PC-3 (cell line): ENCODE results near the gene LINGO3. TPM values are rescaled to one million over a fixed set of nuclear protein-coding genes. Genes with fewer than 3 reads are reported as not detected.

Experiments
- ATAC-seq: fragments of 200-7000 bp; cut with Tn5 transposase; 2 replicates; pipeline ENCODE4 v1.9.1; 2020; ENCODE audit warnings: mild to moderate bottlenecking, moderate library complexity
- BruUV-seq: library from RNA; stranded (reverse); fragments of 400-500 nt; replicated peaks from 2 replicates; lab custom pipeline; 2021; lab: Mats Ljungman, UMichigan
- CTCF ChIA-PET: fragments of 300-600 bp; sonication (Branson Sonifier 250); formaldehyde crosslinking; loops from one replicate; lab custom pipeline; 2022; ENCODE audit warnings: antibody characterized with exemption; lab: Charles Lee
- POLR2A ChIA-PET: fragments of 300-600 bp; sonication (Branson Sonifier 250); formaldehyde crosslinking; loops from one replicate; lab custom pipeline; 2022; ENCODE audit warnings: antibody characterized with exemption; ENCODE audit not compliant: unreplicated experiment; lab: Charles Lee
- DNase-seq: peaks from one replicate; pipeline ENCODE4 v3.0.0-alpha.2; 2015
- H2AFZ ChIP-seq: fragments of 300-600 bp; sonication (generic); 2 replicates; pipeline ENCODE4 v1.6.0; 2016; ENCODE audit warnings: antibody characterized with exemption, low read length
- H3F3A ChIP-seq: fragments of 300-600 bp; sonication (generic); one replicate; pipeline ENCODE4 v1.6.0; 2017; ENCODE audit warnings: antibody characterized with exemption, low read length, control low read depth, mild to moderate bottlenecking; ENCODE audit not compliant: unreplicated experiment
- H3K27ac ChIP-seq: fragments of 300-600 bp; sonication (generic); 2 replicates; pipeline ENCODE4 v1.5.1; 2016; ENCODE audit warnings: mild to moderate bottlenecking, low read length
- H3K27me3 ChIP-seq: fragments of 300-600 bp; sonication (generic); 2 replicates; pipeline ENCODE4 v1.6.1; 2016; ENCODE audit warnings: low read length, mixed read lengths
- H3K36me3 ChIP-seq: fragments of 300-600 bp; sonication (generic); 2 replicates; pipeline ENCODE4 v1.6.1; 2016; ENCODE audit warnings: low read depth, mixed run types, low read length, mixed read lengths
- H3K4me1 ChIP-seq: fragments of 300-600 bp; sonication (generic); 2 replicates; pipeline ENCODE4 v1.5.1; 2016; ENCODE audit warnings: low read length; ENCODE audit not compliant: insufficient read depth
- H3K4me2 ChIP-seq: fragments of 300-600 bp; sonication (generic); 2 replicates; pipeline ENCODE4 v1.6.0; 2016; ENCODE audit warnings: low read length
- H3K4me3 ChIP-seq: fragments of 300-600 bp; sonication (generic); 2 replicates; pipeline ENCODE4 v1.5.1; 2016; ENCODE audit warnings: mild to moderate bottlenecking, low read length, mixed read lengths
- H3K79me2 ChIP-seq: fragments of 300-600 bp; sonication (generic); 2 replicates; pipeline ENCODE4 v1.6.1; 2017; ENCODE audit warnings: low read length, mixed read lengths
- H3K9ac ChIP-seq: fragments of 300-600 bp; sonication (generic); 2 replicates; pipeline ENCODE4 v1.6.0; 2016; ENCODE audit warnings: mild to moderate bottlenecking, low read length
- H3K9me2 ChIP-seq: fragments of 300-600 bp; sonication (generic); replicated peaks from 2 replicates; pipeline ENCODE4 v1.6.1; 2016; ENCODE audit warnings: mixed run types, low read length, mixed read lengths
- H3K9me3 ChIP-seq: fragments of 300-600 bp; sonication (generic); 2 replicates; pipeline ENCODE4 v1.6.1; 2016; ENCODE audit warnings: low read length, mixed read lengths
- H4K20me1 ChIP-seq: fragments of 300-600 bp; sonication (generic); 2 replicates; pipeline ENCODE4 v1.6.1; 2016; ENCODE audit warnings: low read length, mixed read lengths
- EZH2 ChIP-seq: fragments of 300-600 bp; sonication (generic); IDR thresholded peaks from one replicate; pipeline ENCODE4 v1.6.1; 2017; ENCODE audit warnings: antibody characterized with exemption, mild to moderate bottlenecking, low read length; ENCODE audit not compliant: unreplicated experiment
- EZH2phosphoT487 ChIP-seq: fragments of 300-600 bp; sonication (generic); IDR thresholded peaks from 2 replicates; pipeline ENCODE4 v1.6.1; 2018; ENCODE audit warnings: mild to moderate bottlenecking, antibody characterized with exemption, low read length, borderline replicate concordance
- intact Hi-C: fragments of 100-400 bp; cut with micrococcal nuclease; formaldehyde crosslinking; loops from 2 replicates; pipeline ENCODE4 v1.9.0; 2023
- total RNA-seq: library from RNA; depleted of rRNA; stranded (reverse); fragments of >200 nt; gene quantifications from 2 replicates; pipeline ENCODE4 v1.2.3, GENCODE V29; 2014
- TF ChIP-seq, protein P1 (sequence below): fragments of 300-600 bp; sonication (generic); conservative IDR thresholded peaks from 2 replicates; pipeline ENCODE4 v1.5.1; 2017; ENCODE audit warnings: antibody characterized with exemption, low read depth, mild to moderate bottlenecking, low read length

LINGO3 gene
- total RNA-seq, 1 experiment from 2014 or later, result not detected

DNA sequence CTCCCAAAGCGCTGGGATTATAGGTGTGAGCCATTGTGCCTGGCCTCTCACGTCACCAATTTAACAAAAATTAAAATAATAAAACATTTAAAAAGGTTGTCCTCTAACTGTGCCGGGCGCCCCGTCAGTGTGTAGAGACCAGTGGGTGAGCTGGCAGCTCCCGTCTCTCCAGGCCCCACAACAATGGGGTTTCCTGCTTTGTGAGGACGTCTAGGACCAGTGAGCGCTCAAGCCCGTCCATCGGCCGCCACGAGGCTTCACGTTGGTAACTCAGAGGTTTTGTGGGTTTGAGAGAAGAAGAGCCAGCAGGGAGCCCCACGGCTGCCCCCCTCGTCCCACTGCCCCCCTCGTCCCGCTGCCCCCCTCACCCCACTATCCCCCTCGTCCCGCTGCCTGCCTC is 15.8 kb upstream of the LINGO3 start:
- Histone ChIP-seq H3K27ac (no peak overlapping the region), H3K27me3 (no peaks in the 10 kb centered on the region), H2AFZ (no peak overlapping the region), H3K36me3 (no peaks in the 10 kb centered on the region; the same call in 1 of the 2 replicates), H4K20me1 (no peaks in the 10 kb centered on the region), H3K9me3 (no peaks in the 10 kb centered on the region), H3F3A (no peaks in the 10 kb centered on the region), H3K79me2 (peaks cover 32% of the 10 kb centered on the region), H3K9me2 (no peaks in the 10 kb centered on the region), H3K4me2 (no peak overlapping the region), H3K4me3 (no peak overlapping the region), H3K9ac (no peak overlapping the region), H3K4me1 (0 out of 2 replicates have a peak, but pooled peaks cover 4% of the 10 kb centered on the region)
- ChIA-PET POLR2A (no interaction called here), CTCF (interaction anchor here (0.6 kb wide), 1 partner anchor 7 kb away, joined by 3 read pairs; no protein-coding TSS in a partner anchor)
- no TSS peak for BruUV-seq
- ATAC-seq (no peak), DNase-seq (no peak)
- intact Hi-C loops, result no loop called here
- TF ChIP-seq, protein P1, sequence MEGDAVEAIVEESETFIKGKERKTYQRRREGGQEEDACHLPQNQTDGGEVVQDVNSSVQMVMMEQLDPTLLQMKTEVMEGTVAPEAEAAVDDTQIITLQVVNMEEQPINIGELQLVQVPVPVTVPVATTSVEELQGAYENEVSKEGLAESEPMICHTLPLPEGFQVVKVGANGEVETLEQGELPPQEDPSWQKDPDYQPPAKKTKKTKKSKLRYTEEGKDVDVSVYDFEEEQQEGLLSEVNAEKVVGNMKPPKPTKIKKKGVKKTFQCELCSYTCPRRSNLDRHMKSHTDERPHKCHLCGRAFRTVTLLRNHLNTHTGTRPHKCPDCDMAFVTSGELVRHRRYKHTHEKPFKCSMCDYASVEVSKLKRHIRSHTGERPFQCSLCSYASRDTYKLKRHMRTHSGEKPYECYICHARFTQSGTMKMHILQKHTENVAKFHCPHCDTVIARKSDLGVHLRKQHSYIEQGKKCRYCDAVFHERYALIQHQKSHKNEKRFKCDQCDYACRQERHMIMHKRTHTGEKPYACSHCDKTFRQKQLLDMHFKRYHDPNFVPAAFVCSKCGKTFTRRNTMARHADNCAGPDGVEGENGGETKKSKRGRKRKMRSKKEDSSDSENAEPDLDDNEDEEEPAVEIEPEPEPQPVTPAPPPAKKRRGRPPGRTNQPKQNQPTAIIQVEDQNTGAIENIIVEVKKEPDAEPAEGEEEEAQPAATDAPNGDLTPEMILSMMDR, result no peak
- TF ChIP-seq EZH2phosphoT487 (no peak), EZH2 (no peak)

DNA sequence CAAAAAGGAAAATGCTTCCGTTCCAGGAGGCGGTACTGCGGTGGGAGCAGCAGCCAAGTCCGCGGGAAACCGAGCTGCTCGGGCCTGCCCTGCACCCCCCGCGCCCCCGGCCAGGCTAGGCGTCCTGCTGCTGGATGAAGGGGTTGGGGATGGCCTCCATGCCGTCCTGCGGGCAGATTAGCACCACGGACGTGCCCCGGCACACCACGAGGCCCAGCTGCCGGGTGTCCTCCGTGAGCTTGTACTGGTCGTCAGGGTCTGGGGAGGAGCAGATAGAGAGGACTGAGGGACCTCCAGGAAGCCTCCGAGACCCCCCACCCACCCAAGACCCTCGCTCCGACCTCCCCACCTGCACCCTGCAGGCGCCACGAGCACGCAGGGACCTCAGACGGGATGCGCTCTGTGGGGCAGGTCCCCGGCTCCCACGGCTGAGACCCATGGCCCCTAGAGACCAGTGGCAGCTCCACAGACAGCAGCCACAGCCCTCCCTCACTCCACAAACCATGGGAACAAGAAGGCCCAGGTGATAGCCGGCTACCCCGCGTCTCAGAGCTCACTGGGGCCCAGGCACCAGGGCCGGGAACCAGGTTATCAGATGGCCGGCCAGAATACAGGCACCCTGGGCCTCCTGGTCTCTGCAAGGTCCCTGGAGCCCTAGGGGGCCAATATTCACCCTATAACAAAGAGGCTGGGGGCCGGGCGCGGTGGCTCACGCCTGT is 13.8 kb upstream of the LINGO3 start:
- Histone ChIP-seq H3K4me2 (no peak overlapping the region), H3K9me3 (no peaks in the 10 kb centered on the region), H3K79me2 (peaks cover 12% of the 10 kb centered on the region), H4K20me1 (no peaks in the 10 kb centered on the region), H3K27me3 (no peaks in the 10 kb centered on the region), H2AFZ (no peak overlapping the region), H3K9ac (no peak overlapping the region), H3K9me2 (no peaks in the 10 kb centered on the region), H3F3A (no peaks in the 10 kb centered on the region), H3K27ac (no peak overlapping the region), H3K4me1 (no peaks in the 10 kb centered on the region), H3K36me3 (no peaks in the 10 kb centered on the region; the same call in 1 of the 2 replicates), H3K4me3 (no peak overlapping the region)
- POLR2A ChIA-PET, result no interaction called here
- ATAC-seq, result no peak
- intact Hi-C loops, result no loop called here
- DNase-seq, result no peak
- TF ChIP-seq, protein P1, result no peak
- no peak for TF ChIP-seq EZH2
- no peak for TF ChIP-seq EZH2phosphoT487
- CTCF ChIA-PET, result interaction anchor here (0.5 kb wide), 1 partner anchor 254 kb away, joined by 3 read pairs; no protein-coding TSS in a partner anchor
- BruUV-seq, result no TSS peak

DNA sequence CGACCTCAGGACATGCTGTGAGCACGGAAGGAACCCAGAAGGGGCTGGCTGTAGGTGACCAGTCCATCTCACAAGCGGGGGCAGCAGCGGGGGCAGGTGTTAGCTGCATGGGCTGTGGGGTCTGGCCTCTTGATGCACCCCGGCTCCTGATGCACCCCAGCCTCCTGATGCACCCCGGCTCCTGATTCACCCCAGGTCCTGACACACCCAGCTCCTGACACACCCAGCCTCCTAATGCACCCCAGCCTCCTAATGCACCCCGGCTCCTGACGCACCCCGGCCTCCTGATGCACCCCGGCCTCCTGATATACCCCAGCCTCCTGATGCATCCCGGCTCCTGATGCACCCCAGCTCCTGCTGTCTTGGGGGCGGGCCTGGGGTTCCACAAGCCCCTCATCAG is 13.0 kb upstream of the LINGO3 start:
- Histone ChIP-seq H3K4me1 (no peaks in the 10 kb centered on the region), H2AFZ (no peak overlapping the region), H3K36me3 (no peaks in the 10 kb centered on the region; the same call in 1 of the 2 replicates), H3K27me3 (no peaks in the 10 kb centered on the region), H4K20me1 (no peaks in the 10 kb centered on the region), H3F3A (no peaks in the 10 kb centered on the region), H3K9ac (no peak overlapping the region), H3K4me3 (no peak overlapping the region), H3K9me3 (no peaks in the 10 kb centered on the region), H3K4me2 (no peak overlapping the region), H3K79me2 (peaks cover 5% of the 10 kb centered on the region; the same call in 1 of the 2 replicates), H3K27ac (no peak overlapping the region), H3K9me2 (no peaks in the 10 kb centered on the region)
- CTCF ChIA-PET, result no interaction called here
- TF ChIP-seq EZH2, result no peak
- no peak for TF ChIP-seq EZH2phosphoT487
- TF ChIP-seq, protein P1, result no peak
- POLR2A ChIA-PET, result no interaction called here
- intact Hi-C loops, result no loop called here
- ATAC-seq (no peak), DNase-seq (no peak)
- BruUV-seq, result no TSS peak
